Tibial nerve (tissue), 4 donors: Measurements from ENCODE around the gene DPH1. TPM values are rescaled to one million over a fixed set of nuclear protein-coding genes. Genes with fewer than 3 reads are reported as not detected.
A peak's percentile ranks its signal among the peaks of the same experiment; 100 is the strongest.

Experiments used
- DNase-seq, 2 donors: peaks; one replicate each; pipeline ENCODE4 v3.0.0-alpha.2; 2019; ENCODE audit warnings: low spot score in 2 of 2
- H3K27ac ChIP-seq, 4 donors: fragments of 200-600 bp; sonication (generic) in 3 of 4; one replicate each; pipeline ENCODE4 v1.5.1; 2017 to 2019; ENCODE audit warnings: mild to moderate bottlenecking in 1 of 4
- H3K27me3 ChIP-seq, 2 donors: fragments of 200-600 bp; sonication (generic) in 1 of 2; one replicate each; pipeline versions ENCODE4 v1.5.1 to v1.6.0; 2017 to 2019
- H3K36me3 ChIP-seq, 3 donors: fragments of 200-600 bp; sonication (generic); one replicate each; pipeline ENCODE4 v1.5.1; 2018 to 2019
- H3K4me1 ChIP-seq, 4 donors: fragments of 200-600 bp; sonication (generic) in 3 of 4; one replicate each; pipeline ENCODE4 v1.5.1; 2017 to 2019
- H3K4me3 ChIP-seq, 4 donors: fragments of 200-600 bp; sonication (generic) in 3 of 4; one replicate each; pipeline ENCODE4 v1.5.1; 2017 to 2019; ENCODE audit warnings: mild to moderate bottlenecking in 1 of 4, moderate library complexity in 1 of 4
- H3K9me3 ChIP-seq, 4 donors: fragments of 200-600 bp; sonication (generic) in 3 of 4; one replicate each; pipeline ENCODE4 v1.5.1; 2017 to 2019
- EP300 ChIP-seq, 2 donors: sonication (generic); formaldehyde crosslinking; IDR thresholded peaks; one replicate each; pipeline ENCODE4 v1.6.1; 2017; ENCODE audit warnings: antibody characterized with exemption in 2 of 2, mild to moderate bottlenecking in 1 of 2
- POLR2A ChIP-seq, 2 donors: fragments of 450-650 bp; IDR thresholded peaks; one replicate each; pipeline ENCODE4 v1.6.1; 2017; ENCODE audit warnings: antibody characterized with exemption in 2 of 2, mild to moderate bottlenecking in 2 of 2, moderate library complexity in 2 of 2
- WGBS, 2 donors: methylation state at CpG; one replicate each; pipeline ENCODE4 v1.1.5; 2018; 5-methylcytosine and 5-hydroxymethylcytosine counted together
- total RNA-seq, 4 donors: library from RNA; depleted of rRNA; stranded (reverse); fragments of >200 nt; gene quantifications; one replicate each; pipeline ENCODE4 v1.1.0, GENCODE V29; 2016
- TF ChIP-seq, protein P1 (sequence below), 5 experiments: fragments of 200-600 bp in 3 of 5; fragments of 450-650 bp in 2 of 5; sonication (generic) in 3 of 5; IDR thresholded peaks; one replicate each; pipeline ENCODE4 v1.5.1; 2016 to 2019; ENCODE audit warnings: antibody characterized with exemption in 5 of 5, mild to moderate bottlenecking in 3 of 5, moderate library complexity in 2 of 5

Gene DPH1
- total RNA-seq, 4 donors from 2014 or later = 56.3 to 137 (median 63.9) TPM

DNA sequence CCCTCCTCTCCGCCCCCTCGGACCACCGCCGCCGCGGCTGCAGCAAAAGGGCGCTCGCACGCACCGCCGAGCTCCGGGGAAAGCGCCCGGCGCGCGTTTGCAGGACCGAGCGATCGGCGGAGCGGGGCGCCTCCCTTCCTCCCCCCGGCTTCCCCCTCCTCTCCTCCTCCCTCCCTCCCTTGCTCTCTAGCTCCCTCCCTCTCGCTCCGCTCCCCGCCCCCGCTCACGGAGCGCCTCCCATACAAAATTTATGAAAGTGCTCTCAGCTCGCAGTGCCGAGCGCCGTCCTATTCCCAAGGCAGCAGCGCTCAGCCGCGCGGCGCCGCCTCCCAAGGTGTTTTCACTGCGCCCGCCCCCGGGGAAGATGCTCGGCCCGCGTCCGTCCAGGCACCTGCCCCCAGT, 4.7 kb upstream of the DPH1 start, which contains the start of gene RTN4RL1:
Gene RTN4RL1 (minus strand): TSS at position 115 of the 402 bp plus-strand sequence. CDS start 469 bp downstream, outside the sequence.
- peak within 1 kb of the TSS; percentile 42 to 68 (median 50) for H3K4me3 ChIP-seq
- peaks cover 0 to 56% (median 30%) of the 10 kb centered on the region in 4 donors for H3K4me1 ChIP-seq
- no peak for TF ChIP-seq POLR2A (IDR thresholded peaks at IDR 0.05)
- TF ChIP-seq EP300 (IDR thresholded peaks at IDR 0.05) = no peak
- TF ChIP-seq, protein P1, sequence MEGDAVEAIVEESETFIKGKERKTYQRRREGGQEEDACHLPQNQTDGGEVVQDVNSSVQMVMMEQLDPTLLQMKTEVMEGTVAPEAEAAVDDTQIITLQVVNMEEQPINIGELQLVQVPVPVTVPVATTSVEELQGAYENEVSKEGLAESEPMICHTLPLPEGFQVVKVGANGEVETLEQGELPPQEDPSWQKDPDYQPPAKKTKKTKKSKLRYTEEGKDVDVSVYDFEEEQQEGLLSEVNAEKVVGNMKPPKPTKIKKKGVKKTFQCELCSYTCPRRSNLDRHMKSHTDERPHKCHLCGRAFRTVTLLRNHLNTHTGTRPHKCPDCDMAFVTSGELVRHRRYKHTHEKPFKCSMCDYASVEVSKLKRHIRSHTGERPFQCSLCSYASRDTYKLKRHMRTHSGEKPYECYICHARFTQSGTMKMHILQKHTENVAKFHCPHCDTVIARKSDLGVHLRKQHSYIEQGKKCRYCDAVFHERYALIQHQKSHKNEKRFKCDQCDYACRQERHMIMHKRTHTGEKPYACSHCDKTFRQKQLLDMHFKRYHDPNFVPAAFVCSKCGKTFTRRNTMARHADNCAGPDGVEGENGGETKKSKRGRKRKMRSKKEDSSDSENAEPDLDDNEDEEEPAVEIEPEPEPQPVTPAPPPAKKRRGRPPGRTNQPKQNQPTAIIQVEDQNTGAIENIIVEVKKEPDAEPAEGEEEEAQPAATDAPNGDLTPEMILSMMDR (IDR thresholded peaks at IDR 0.05) = no peak
- DNase-seq = peak; percentile 41 to 46
- H3K36me3 ChIP-seq = no peaks in the 10 kb centered on the region
- H3K27ac ChIP-seq = peak within 1 kb of the TSS in 1 of 4 donors; percentile 42
- H3K27me3 ChIP-seq = peaks cover 0 to 59% of the 10 kb centered on the region in 2 donors
- 2 to 4% methylated on average over 22 of the region's 47 CpGs for WGBS, 2 donors
- no peaks in the 10 kb centered on the region for H3K9me3 ChIP-seq

DNA sequence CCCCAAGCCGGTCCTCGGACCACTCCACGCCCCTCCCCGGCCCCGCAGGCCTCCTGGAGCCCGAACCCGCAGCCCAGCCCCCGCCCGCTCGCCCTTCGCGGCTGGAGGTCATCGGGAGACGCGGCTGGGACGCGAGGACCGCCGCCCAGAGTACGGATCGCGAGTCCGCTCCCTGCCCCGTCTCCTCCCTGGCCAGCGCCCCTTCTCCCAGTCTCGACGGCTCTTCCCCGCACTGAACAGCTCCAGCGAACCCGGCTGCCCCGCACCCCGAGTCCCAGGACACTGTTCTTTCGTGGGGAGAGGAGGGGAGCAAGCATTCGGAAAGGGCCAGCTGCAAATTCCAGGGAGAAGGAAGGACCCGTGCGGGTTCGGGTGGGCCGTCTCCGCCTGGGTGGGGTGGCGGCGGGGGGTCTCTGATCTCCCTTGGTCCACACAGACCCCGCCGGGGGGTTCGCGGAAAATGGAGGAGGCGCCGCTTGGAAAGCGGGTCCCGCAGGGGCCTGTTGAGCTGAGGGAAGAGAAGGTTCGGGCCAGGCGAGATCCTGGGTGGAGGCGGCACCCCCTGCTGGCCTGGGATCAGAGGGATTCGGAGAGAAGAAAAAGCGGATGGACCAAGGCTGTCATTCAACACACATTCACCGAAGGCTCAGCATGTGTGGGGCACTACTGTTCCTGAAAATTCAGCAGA, 4.2 kb upstream of the DPH1 start:
- peak; percentile 60 to 77 for DNase-seq
- H3K27ac ChIP-seq = peak overlapping the region in 1 of 4 donors; percentile 42
- no peaks in the 10 kb centered on the region for H3K36me3 ChIP-seq
- TF ChIP-seq, protein P1 (IDR thresholded peaks at IDR 0.05) = peak; percentile 44 to 74 (median 62)
- TF ChIP-seq EP300 (IDR thresholded peaks at IDR 0.05) (no peak), POLR2A (IDR thresholded peaks at IDR 0.05) (no peak)
- peak overlapping the region; percentile 42 to 68 (median 50) for H3K4me3 ChIP-seq
- H3K27me3 ChIP-seq = peaks cover 0 to 59% of the 10 kb centered on the region in 2 donors
- 1 to 2% methylated on average over 28 to 42 of the region's 55 CpGs for WGBS, 2 donors
- no peaks in the 10 kb centered on the region for H3K9me3 ChIP-seq
- H3K4me1 ChIP-seq = peaks cover 0 to 59% (median 32%) of the 10 kb centered on the region in 4 donors

DNA sequence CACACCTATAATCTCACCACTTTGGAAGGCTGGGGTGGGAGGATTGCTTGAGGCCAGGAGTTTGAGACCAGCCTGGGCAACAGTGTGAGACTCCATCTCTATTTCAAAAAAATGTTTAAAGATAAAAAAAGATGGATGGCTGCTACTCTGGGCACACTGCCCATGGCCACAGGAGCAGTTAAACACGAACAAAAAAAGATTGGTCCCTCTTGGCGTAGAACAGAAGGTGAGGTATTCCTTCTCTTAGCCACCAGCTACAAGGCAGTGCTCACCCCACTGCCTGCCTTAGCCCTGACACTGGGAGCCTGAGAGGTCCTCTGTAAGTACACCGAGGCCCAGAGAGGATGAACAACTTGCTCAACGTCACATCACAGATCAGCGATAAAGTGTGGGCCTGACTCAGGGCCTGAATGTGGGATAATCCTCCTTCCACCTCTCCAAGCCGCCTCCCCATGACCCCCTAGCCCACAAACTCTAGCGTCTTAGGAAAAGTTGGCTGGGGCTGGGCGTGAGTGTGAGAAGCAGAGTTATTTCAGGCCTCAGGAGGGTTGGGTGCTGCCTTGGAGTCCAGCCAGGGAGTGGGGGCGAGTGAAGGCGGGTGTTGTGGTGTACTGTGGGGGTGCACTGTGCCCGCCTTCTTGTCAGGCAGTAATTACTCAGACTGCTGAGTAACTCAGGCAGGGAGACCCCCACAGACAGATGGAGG, 2.3 kb upstream of the DPH1 start:
- H3K27me3 ChIP-seq = peaks cover 0 to 55% of the 10 kb centered on the region in 2 donors
- no peak overlapping the region for H3K27ac ChIP-seq
- H3K4me3 ChIP-seq = no peak overlapping the region
- no peaks in the 10 kb centered on the region for H3K36me3 ChIP-seq
- no peak for DNase-seq
- no peak for TF ChIP-seq POLR2A (IDR thresholded peaks at IDR 0.05)
- TF ChIP-seq, protein P1 (IDR thresholded peaks at IDR 0.05) = no peak
- no peak for TF ChIP-seq EP300 (IDR thresholded peaks at IDR 0.05)
- no peaks in the 10 kb centered on the region for H3K9me3 ChIP-seq
- peaks cover 0 to 73% (median 42%) of the 10 kb centered on the region in 4 donors for H3K4me1 ChIP-seq
- WGBS, 2 donors = 48 to 54% methylated on average over 11 of the region's 11 CpGs

DNA sequence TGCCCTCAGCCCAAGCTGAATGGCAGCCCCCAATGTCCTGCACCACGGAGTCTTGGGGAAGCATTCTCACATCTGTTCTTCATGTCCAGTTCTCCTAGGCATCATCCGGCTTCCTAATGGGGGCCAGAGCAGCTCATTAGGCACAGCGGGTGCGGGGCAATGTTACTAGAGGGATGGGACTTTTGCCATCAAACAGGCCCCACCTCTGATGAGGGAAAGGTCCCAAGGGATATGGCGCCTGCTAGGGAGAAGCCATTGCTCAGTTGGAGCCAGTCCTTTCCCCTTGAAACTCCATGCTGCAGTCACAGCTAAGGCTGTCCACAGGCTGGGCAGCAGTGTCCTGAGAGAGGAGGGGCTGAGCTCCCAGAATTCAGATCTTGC, 1.7 kb upstream of the DPH1 start:
- H3K4me1 ChIP-seq = peaks cover 0 to 73% (median 38%) of the 10 kb centered on the region in 4 donors
- WGBS, 2 donors = 63 to 74% methylated on average over 5 of the region's 5 CpGs
- TF ChIP-seq POLR2A (IDR thresholded peaks at IDR 0.05) (no peak), EP300 (IDR thresholded peaks at IDR 0.05) (no peak)
- TF ChIP-seq, protein P1 (IDR thresholded peaks at IDR 0.05) = no peak
- no peak overlapping the region for H3K27ac ChIP-seq
- no peak for DNase-seq
- no peak overlapping the region for H3K4me3 ChIP-seq
- no peaks in the 10 kb centered on the region for H3K9me3 ChIP-seq
- H3K36me3 ChIP-seq = peaks cover 0 to under 1% (median 0%) of the 10 kb centered on the region in 3 donors
- peaks cover 0 to 49% of the 10 kb centered on the region in 2 donors for H3K27me3 ChIP-seq

DNA sequence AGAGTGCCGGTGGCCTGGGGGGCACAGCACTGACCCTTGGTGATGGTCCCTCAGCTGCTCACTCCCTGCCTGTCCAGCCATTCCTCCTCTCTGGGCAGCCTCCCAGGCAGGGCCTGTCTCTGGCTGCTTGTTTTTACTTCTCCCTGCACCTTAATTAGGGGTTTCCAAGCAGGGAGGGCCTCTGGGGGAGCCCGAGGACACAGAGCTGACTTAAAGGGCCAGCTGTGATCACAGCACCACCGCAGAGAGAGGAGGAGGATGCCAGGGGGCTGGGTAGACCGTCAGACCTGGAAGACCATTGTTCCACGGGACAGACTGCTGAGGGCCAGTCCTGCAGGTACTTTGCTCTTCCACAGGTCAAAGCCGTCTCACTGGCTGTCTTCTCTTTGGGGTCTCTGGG, 1.2 kb upstream of the DPH1 start:
- H3K27ac ChIP-seq = no peak overlapping the region
- TF ChIP-seq, protein P1 (IDR thresholded peaks at IDR 0.05) = no peak
- TF ChIP-seq EP300 (IDR thresholded peaks at IDR 0.05) (no peak), POLR2A (IDR thresholded peaks at IDR 0.05) (no peak)
- H3K36me3 ChIP-seq = peaks cover 0 to 6% (median 0%) of the 10 kb centered on the region in 3 donors
- H3K9me3 ChIP-seq = no peaks in the 10 kb centered on the region
- 37 to 51% methylated on average over 6 of the region's 6 CpGs for WGBS, 2 donors
- H3K27me3 ChIP-seq = peaks cover 0 to 44% of the 10 kb centered on the region in 2 donors
- no peak for DNase-seq
- peaks cover 0 to 73% (median 35%) of the 10 kb centered on the region in 4 donors for H3K4me1 ChIP-seq
- no peak overlapping the region for H3K4me3 ChIP-seq
